OCI-LY7 (cell line): ENCODE measurements around the gene RANGRF. TPM values are rescaled to one million over a fixed set of nuclear protein-coding genes. Genes with fewer than 3 reads are reported as not detected.

Experiments used
- BruUV-seq: library from RNA; stranded (reverse); fragments of 400-500 nt; replicated peaks from 2 replicates; lab custom pipeline; 2021; lab: Mats Ljungman, UMichigan
- CTCF ChIA-PET: fragments of 300-600 bp; sonication (Branson Sonifier 250); formaldehyde crosslinking; loops from one replicate; lab custom pipeline; 2022; ENCODE audit warnings: antibody characterized with exemption; ENCODE audit not compliant: unreplicated experiment; lab: Charles Lee
- POLR2A ChIA-PET: fragments of 300-600 bp; sonication (Branson Sonifier 250); formaldehyde crosslinking; loops from one replicate; lab custom pipeline; 2022; ENCODE audit warnings: antibody characterized with exemption; lab: Charles Lee
- DNase-seq: peaks from one replicate; pipeline ENCODE4 v3.0.0-alpha.2; 2015; ENCODE audit warnings: low spot score
- H2AFZ ChIP-seq: fragments of 200-600 bp; sonication (generic), shearing (Covaris generic); 2 replicates; pipeline ENCODE4 v1.6.1; 2014; ENCODE audit warnings: mild to moderate bottlenecking, antibody characterized with exemption, low read length, moderate library complexity
- H3K27ac ChIP-seq: fragments of 200-600 bp; sonication (generic); 2 replicates; pipeline ENCODE4 v1.5.1; 2014; ENCODE audit warnings: mixed run types, low read depth, mild to moderate bottlenecking, moderate library complexity, low read length, inconsistent platforms; ENCODE audit not compliant: poor library complexity, severe bottlenecking
- H3K36me3 ChIP-seq: fragments of 200-600 bp; sonication (generic); 2 replicates; pipeline ENCODE4 v1.6.1; 2014; ENCODE audit warnings: mild to moderate bottlenecking, antibody characterized with exemption, low read length, moderate library complexity, mixed read lengths; ENCODE audit not compliant: insufficient read depth
- H3K4me1 ChIP-seq: fragments of 200-600 bp; sonication (generic); 2 replicates; pipeline ENCODE4 v1.5.1; 2014; ENCODE audit warnings: mild to moderate bottlenecking, low read length; ENCODE audit not compliant: insufficient read depth, poor library complexity, severe bottlenecking
- H3K4me2 ChIP-seq: fragments of 200-600 bp; sonication (generic); 2 replicates; pipeline ENCODE4 v1.6.1; 2014; ENCODE audit warnings: mild to moderate bottlenecking, low read length
- H3K4me3 ChIP-seq: fragments of 200-600 bp; sonication (generic); 2 replicates; pipeline ENCODE4 v1.5.1; 2014; ENCODE audit warnings: mild to moderate bottlenecking, low read depth, low read length; ENCODE audit not compliant: poor library complexity, severe bottlenecking
- H3K79me2 ChIP-seq: fragments of 200-600 bp; sonication (generic); 2 replicates; pipeline ENCODE4 v1.6.1; 2016; ENCODE audit warnings: low read depth, mild to moderate bottlenecking, low read length, moderate library complexity, mixed read lengths; ENCODE audit not compliant: insufficient read depth
- H3K9me2 ChIP-seq: fragments of 200-600 bp; sonication (generic); 2 replicates; pipeline ENCODE4 v1.6.1; 2016; ENCODE audit warnings: mild to moderate bottlenecking, low read length, mixed read lengths; ENCODE audit not compliant: insufficient read depth
- H3K9me3 ChIP-seq: fragments of 200-600 bp; sonication (generic); 2 replicates; pipeline ENCODE4 v1.6.1; 2014; ENCODE audit warnings: mild to moderate bottlenecking, mixed run types, low read length, mixed read lengths
- H4K20me1 ChIP-seq: fragments of 200-600 bp; sonication (generic); 2 replicates; pipeline ENCODE4 v1.6.1; 2014; ENCODE audit warnings: mild to moderate bottlenecking, antibody characterized with exemption, low read length, moderate library complexity, mixed read lengths; ENCODE audit not compliant: insufficient read depth
- EZH2phosphoT487 ChIP-seq: fragments of 200-600 bp; sonication (generic); IDR thresholded peaks from 2 replicates; pipeline ENCODE4 v1.6.1; 2018; ENCODE audit warnings: low read depth, borderline replicate concordance, mild to moderate bottlenecking, mixed run types, antibody characterized with exemption, low read length, moderate library complexity, mixed read lengths
- intact Hi-C: fragments of 100-400 bp; cut with micrococcal nuclease; formaldehyde crosslinking; loops from one replicate; pipeline ENCODE4 v1.10.0; 2022; ENCODE audit not compliant: unreplicated experiment
- total RNA-seq, 2 experiments: library from RNA; depleted of rRNA in 1 of 2; stranded (reverse); fragments of >200 nt in 1 of 2; shearing (Covaris generic) in 1 of 2; gene quantifications; 2 replicates each; pipeline ENCODE4 v1.2.3, GENCODE V29; 2014 to 2022
- TF ChIP-seq, protein P1 (sequence below): fragments of 200-600 bp; sonication (generic); conservative IDR thresholded peaks from 2 replicates; pipeline ENCODE4 v1.5.1; 2014; ENCODE audit warnings: mild to moderate bottlenecking, antibody characterized with exemption, low read length, moderate library complexity, mixed read lengths

RANGRF gene
- total RNA-seq, 2 experiments from 2014 or later, result 32.2 to 43.3 TPM

GRCh38 chr17:8264320-8264719 lies 24.1 kb upstream of the RANGRF start:
- no peak overlapping the region for H3K27ac ChIP-seq
- H3K36me3 ChIP-seq, result peaks cover 95% of the 10 kb centered on the region
- POLR2A ChIA-PET, result no interaction called here
- H3K4me2 ChIP-seq, result no peak overlapping the region
- H3K9me2 ChIP-seq, result no peaks in the 10 kb centered on the region
- no peak overlapping the region for H2AFZ ChIP-seq
- H3K79me2 ChIP-seq, result no peaks in the 10 kb centered on the region
- intact Hi-C loops, result no loop called here
- BruUV-seq, result no TSS peak
- TF ChIP-seq, protein P1, sequence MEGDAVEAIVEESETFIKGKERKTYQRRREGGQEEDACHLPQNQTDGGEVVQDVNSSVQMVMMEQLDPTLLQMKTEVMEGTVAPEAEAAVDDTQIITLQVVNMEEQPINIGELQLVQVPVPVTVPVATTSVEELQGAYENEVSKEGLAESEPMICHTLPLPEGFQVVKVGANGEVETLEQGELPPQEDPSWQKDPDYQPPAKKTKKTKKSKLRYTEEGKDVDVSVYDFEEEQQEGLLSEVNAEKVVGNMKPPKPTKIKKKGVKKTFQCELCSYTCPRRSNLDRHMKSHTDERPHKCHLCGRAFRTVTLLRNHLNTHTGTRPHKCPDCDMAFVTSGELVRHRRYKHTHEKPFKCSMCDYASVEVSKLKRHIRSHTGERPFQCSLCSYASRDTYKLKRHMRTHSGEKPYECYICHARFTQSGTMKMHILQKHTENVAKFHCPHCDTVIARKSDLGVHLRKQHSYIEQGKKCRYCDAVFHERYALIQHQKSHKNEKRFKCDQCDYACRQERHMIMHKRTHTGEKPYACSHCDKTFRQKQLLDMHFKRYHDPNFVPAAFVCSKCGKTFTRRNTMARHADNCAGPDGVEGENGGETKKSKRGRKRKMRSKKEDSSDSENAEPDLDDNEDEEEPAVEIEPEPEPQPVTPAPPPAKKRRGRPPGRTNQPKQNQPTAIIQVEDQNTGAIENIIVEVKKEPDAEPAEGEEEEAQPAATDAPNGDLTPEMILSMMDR, result no peak
- no peak for TF ChIP-seq EZH2phosphoT487
- DNase-seq, result no peak
- CTCF ChIA-PET, result interaction anchor here (0.6 kb wide), 1 partner anchor 200 kb away, joined by 6 read pairs; no protein-coding TSS in a partner anchor
- H3K4me3 ChIP-seq, result no peak overlapping the region
- H4K20me1 ChIP-seq, result no peaks in the 10 kb centered on the region
- H3K4me1 ChIP-seq, result no peaks in the 10 kb centered on the region
- no peaks in the 10 kb centered on the region for H3K9me3 ChIP-seq

DNA sequence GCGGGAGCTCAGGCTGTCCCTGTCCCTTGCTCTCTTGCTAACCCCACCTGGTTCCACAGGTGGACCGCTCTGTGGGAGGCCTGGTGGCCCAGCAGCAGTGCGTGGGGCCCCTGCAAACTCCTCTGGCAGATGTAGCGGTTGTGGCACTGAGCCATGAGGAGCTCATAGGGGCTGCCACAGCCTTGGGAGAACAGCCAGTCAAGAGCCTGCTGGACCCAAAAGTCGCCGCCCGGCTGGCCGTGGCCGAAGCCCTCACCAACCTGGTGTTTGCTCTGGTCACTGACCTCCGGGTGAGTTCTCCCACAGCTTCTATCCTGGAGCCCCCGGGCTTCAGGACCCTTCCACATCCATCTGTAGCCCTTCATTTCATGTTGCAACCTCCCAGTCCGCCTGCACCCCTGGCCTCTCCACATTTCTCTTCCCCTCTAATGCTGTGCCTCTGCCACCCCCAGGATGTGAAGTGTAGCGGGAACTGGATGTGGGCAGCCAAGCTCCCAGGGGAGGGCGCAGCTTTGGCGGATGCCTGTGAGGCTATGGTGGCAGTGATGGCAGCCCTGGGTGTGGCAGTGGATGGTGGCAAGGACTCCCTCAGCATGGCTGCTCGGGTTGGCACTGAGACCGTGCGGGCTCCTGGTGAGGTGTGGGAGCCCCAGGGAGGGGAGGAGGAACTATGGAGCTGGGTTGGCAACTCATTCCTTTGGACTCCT lies 23.5 kb upstream of the RANGRF start:
- Histone ChIP-seq H3K9me3 (no peaks in the 10 kb centered on the region), H3K27ac (no peak overlapping the region), H4K20me1 (no peaks in the 10 kb centered on the region), H3K4me1 (no peaks in the 10 kb centered on the region), H3K4me2 (no peak overlapping the region), H3K79me2 (no peaks in the 10 kb centered on the region), H3K9me2 (no peaks in the 10 kb centered on the region), H3K4me3 (no peak overlapping the region), H2AFZ (no peak overlapping the region), H3K36me3 (peaks cover 95% of the 10 kb centered on the region)
- intact Hi-C loops, result no loop called here
- BruUV-seq, result no TSS peak
- POLR2A ChIA-PET, result no interaction called here
- DNase-seq, result no peak
- TF ChIP-seq, protein P1, result no peak
- no peak for TF ChIP-seq EZH2phosphoT487
- CTCF ChIA-PET, result no interaction called here
